Peyer's patch (tissue), 4 donors: ENCODE data around the gene MACROD2. TPM values are rescaled to one million over a fixed set of nuclear protein-coding genes. Genes with fewer than 3 reads are reported as not detected.

Experiments
- DNase-seq, 3 donors: peaks; one replicate each; pipeline ENCODE4 v3.0.0-alpha.2; 2017 to 2019
- H3K27ac ChIP-seq, 4 donors: fragments of 200-600 bp; sonication (generic); one replicate each; pipeline ENCODE4 v1.5.1; 2016 to 2019
- H3K27me3 ChIP-seq, 2 donors: fragments of 200-600 bp; sonication (generic); one replicate each; pipeline ENCODE4 v1.5.1; 2019
- H3K36me3 ChIP-seq, 3 donors: fragments of 200-600 bp; sonication (generic); one replicate each; pipeline ENCODE4 v1.5.1; 2016 to 2019
- H3K4me1 ChIP-seq, 4 donors: fragments of 200-600 bp; sonication (generic); one replicate each; pipeline ENCODE4 v1.5.1; 2016 to 2019
- H3K4me3 ChIP-seq, 4 donors: fragments of 200-600 bp; sonication (generic); 1 replicate in 3 of 4; 2 replicates in 1 of 4; pipeline ENCODE4 v1.5.1; 2016 to 2019; ENCODE audit warnings: mild to moderate bottlenecking in 1 of 4
- H3K9me3 ChIP-seq, 4 donors: fragments of 200-600 bp; sonication (generic); one replicate each; pipeline ENCODE4 v1.5.1; 2016 to 2019; ENCODE audit warnings: mild to moderate bottlenecking in 1 of 4
- POLR2A ChIP-seq, 2 donors: fragments of 450-650 bp; IDR thresholded peaks; one replicate each; pipeline ENCODE4 v1.5.1; 2017; ENCODE audit warnings: antibody characterized with exemption in 2 of 2, mild to moderate bottlenecking in 2 of 2, moderate library complexity in 2 of 2
- total RNA-seq, 4 donors: library from RNA; depleted of rRNA; stranded (reverse); fragments of >200 nt; gene quantifications; one replicate each; pipeline ENCODE4 v1.1.0, GENCODE V29; 2016
- TF ChIP-seq, protein P1 (sequence below), 6 experiments: fragments of 450-650 bp in 4 of 6; fragments of 200-600 bp in 2 of 6; sonication (generic) in 1 of 6; IDR thresholded peaks; one replicate each; pipeline ENCODE4 v1.5.1; 2017 to 2019; ENCODE audit warnings: antibody characterized with exemption in 6 of 6, mild to moderate bottlenecking in 3 of 6, moderate library complexity in 1 of 6

The MACROD2 gene
- total RNA-seq, 4 donors from 2014 or later = 2.5 to 10.7 (median 6.5) TPM

DNA sequence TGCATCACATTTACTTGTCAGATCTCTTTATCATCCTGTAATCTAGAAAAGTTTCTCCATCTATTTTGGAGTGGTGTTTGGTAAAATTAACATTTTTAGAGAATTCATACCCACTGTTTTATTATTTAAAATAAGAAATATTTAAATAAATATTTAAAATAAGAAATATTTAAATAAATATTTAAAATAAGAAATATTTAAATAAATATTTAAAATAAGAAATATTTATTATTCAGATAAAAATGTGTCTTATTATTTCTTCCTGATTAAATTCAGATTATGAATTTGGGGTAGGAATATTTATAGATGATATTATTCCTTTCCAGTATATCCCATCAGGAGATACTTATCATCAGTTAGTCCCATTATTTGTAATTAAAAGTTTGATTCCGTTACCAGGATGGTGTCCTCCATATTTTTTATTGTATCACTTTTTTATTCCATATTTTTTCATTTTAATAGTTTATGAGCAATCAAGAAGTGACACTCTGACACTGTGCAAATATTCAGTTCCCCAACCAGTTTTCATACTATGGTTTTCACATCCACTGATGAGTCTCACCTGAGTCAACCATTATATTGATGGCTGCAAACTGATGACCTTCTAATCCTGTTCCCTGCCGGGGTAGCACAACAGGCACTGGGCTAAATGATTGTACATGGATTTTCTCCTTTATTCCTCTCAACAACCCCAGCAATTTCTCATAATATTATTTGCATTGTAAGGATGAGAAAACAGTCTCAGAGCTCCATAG is 1555.0 kb downstream of the MACROD2 start:
- Histone ChIP-seq H3K4me3 (no peak overlapping the region), H3K27ac (no peak overlapping the region), H3K27me3 (no peaks in the 10 kb centered on the region), H3K4me1 (no peaks in the 10 kb centered on the region), H3K9me3 (peaks cover 0 to 3% (median 0%) of the 10 kb centered on the region in 4 donors), H3K36me3 (no peaks in the 10 kb centered on the region)
- TF ChIP-seq POLR2A (IDR thresholded peaks at IDR 0.05) = no peak
- TF ChIP-seq, protein P1, sequence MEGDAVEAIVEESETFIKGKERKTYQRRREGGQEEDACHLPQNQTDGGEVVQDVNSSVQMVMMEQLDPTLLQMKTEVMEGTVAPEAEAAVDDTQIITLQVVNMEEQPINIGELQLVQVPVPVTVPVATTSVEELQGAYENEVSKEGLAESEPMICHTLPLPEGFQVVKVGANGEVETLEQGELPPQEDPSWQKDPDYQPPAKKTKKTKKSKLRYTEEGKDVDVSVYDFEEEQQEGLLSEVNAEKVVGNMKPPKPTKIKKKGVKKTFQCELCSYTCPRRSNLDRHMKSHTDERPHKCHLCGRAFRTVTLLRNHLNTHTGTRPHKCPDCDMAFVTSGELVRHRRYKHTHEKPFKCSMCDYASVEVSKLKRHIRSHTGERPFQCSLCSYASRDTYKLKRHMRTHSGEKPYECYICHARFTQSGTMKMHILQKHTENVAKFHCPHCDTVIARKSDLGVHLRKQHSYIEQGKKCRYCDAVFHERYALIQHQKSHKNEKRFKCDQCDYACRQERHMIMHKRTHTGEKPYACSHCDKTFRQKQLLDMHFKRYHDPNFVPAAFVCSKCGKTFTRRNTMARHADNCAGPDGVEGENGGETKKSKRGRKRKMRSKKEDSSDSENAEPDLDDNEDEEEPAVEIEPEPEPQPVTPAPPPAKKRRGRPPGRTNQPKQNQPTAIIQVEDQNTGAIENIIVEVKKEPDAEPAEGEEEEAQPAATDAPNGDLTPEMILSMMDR (IDR thresholded peaks at IDR 0.05) = no peak
- DNase-seq = no peak

DNA sequence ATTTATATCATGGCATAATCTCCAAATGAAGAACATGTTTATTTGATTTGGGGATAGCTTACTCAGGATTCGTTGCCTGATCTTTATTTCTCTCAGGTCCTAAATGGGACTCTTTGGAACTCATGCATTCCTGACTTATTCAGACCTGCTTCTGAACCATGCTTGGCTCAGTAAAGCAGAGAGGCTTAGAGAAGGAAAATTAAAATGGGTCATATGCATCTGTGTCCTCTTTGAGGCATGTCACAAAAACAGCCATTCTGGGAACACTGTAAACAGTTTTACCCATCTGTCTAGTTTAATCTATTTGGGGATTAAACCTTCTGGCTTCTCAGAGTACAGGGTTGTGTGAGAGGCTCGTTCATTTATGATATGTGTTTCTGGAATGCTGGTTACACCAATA is 1560.6 kb downstream of the MACROD2 start:
- H3K9me3 ChIP-seq = peaks cover 0 to 3% (median 0%) of the 10 kb centered on the region in 4 donors
- TF ChIP-seq, protein P1 (IDR thresholded peaks at IDR 0.05) = no peak
- no peak for TF ChIP-seq POLR2A (IDR thresholded peaks at IDR 0.05)
- H3K4me1 ChIP-seq = no peaks in the 10 kb centered on the region
- no peak overlapping the region for H3K4me3 ChIP-seq
- no peaks in the 10 kb centered on the region for H3K36me3 ChIP-seq
- no peak overlapping the region for H3K27ac ChIP-seq
- DNase-seq = no peak
- H3K27me3 ChIP-seq = no peaks in the 10 kb centered on the region

DNA sequence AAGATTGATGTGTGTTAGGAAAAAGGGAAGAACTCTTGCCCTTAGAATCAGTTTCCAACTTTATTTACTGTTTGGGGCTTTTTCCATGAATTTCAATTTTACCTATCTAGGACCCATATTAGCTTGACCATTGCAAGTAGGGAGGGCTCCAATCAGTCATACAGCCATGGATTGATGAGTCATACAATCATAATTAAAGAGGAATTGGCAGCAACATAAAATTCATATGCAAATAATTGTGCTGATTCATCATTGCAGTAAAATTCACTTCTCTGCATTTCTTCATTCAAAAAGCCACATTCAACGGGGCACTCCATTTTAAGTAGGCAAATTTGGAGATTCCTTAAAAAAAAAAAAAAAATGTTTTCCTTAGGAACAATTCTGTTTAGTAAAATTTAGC is 1561.6 kb downstream of the MACROD2 start:
- TF ChIP-seq POLR2A (IDR thresholded peaks at IDR 0.05) = no peak
- TF ChIP-seq, protein P1 (IDR thresholded peaks at IDR 0.05) = no peak
- no peaks in the 10 kb centered on the region for H3K4me1 ChIP-seq
- no peak for DNase-seq
- no peak overlapping the region for H3K27ac ChIP-seq
- H3K36me3 ChIP-seq = no peaks in the 10 kb centered on the region
- peaks cover 0 to 3% (median 0%) of the 10 kb centered on the region in 4 donors for H3K9me3 ChIP-seq
- no peaks in the 10 kb centered on the region for H3K27me3 ChIP-seq
- no peak overlapping the region for H3K4me3 ChIP-seq

DNA sequence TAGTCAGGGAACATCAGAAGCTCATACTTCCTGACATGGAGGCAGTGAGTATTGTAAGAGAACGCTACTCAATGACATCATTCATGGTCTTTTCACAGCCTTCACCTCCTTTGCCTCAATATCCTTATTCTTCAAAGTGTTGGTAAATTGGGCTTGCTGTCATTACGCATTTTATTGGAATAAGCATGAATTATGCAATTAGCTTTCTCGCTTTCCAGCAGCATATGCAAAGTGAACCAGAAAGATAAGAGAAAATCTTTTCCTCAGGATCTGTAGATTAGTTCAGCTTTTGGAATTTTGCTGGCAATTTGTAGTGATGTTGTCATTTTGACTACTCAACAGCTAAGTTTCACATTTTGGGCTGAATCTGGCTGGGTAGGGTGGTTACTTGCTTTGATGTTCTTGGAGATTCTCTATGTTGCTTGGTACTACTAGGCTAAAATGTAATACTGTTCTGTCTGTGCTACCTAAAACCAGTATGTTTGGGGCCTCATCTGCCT is 1565.8 kb downstream of the MACROD2 start:
- Histone ChIP-seq H3K4me3 (no peak overlapping the region), H3K36me3 (no peaks in the 10 kb centered on the region), H3K4me1 (no peaks in the 10 kb centered on the region), H3K27ac (no peak overlapping the region), H3K9me3 (no peaks in the 10 kb centered on the region), H3K27me3 (no peaks in the 10 kb centered on the region)
- TF ChIP-seq POLR2A (IDR thresholded peaks at IDR 0.05) = no peak
- TF ChIP-seq, protein P1 (IDR thresholded peaks at IDR 0.05) = no peak
- no peak for DNase-seq

DNA sequence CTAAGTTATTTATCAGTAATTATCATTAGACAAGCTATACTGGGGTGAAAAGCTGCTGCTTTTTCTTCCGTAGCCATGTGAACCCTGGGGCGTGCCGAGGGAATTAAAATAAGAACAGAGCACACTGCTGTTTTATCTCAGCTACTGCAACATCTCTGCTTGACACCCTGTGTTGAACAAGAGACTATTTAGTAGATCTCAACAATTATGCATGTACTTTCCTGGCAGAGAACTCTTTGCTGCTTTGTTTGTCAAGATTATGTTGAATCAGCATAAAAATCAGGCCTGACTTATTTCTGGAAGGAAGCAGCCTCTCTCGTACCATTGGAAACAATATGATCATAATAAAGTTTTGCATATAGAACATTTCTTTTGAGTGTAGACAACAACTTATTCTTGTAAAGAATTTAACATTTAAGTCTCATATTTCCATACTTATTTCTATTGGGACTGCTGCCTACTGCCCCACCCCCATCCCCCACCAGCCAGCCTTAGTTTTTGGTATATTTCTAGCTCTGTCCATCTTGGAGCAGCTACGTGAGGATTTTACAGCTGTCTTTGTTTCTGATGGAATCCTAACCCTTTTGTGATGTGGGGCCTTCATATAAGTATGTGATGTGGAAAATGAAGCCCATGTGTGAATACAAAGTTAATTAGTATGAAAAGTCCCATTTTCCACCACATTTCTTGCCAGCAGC is 1566.5 kb downstream of the MACROD2 start:
- Histone ChIP-seq H3K27ac (no peak overlapping the region), H3K9me3 (no peaks in the 10 kb centered on the region), H3K27me3 (no peaks in the 10 kb centered on the region), H3K4me3 (no peak overlapping the region), H3K36me3 (no peaks in the 10 kb centered on the region), H3K4me1 (no peaks in the 10 kb centered on the region)
- no peak for DNase-seq
- TF ChIP-seq, protein P1 (IDR thresholded peaks at IDR 0.05) = no peak
- no peak for TF ChIP-seq POLR2A (IDR thresholded peaks at IDR 0.05)
